ENCODE measurements around the gene KRTAP4-6.
A peak's percentile ranks its signal among the peaks of the same experiment; 100 is the strongest.
"Not testable (repeated sequence)": the region's sequence is repeated elsewhere in the genome, so short reads cannot be mapped to it uniquely, and the experiment has no call there.

KRTAP4-6 gene

DNA sequence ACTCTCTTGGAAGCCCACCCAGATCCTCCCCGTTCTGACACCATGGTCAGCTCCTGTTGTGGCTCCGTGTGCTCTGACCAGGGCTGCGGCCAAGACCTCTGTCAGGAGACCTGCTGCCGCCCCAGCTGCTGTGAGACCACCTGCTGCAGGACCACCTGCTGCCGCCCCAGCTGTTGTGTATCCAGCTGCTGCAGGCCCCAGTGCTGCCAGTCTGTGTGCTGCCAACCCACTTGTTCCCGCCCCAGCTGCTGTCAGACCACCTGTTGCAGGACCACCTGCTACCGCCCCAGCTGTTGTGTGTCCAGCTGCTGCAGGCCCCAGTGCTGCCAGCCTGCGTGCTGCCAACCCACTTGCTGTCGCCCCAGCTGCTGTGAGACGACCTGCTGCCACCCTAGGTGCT lies 35.0 kb downstream of the KRTAP4-6 start, which contains the start of gene KRTAP4-9:
TSS of gene KRTAP4-9 (plus strand) at position 43 of the 400 bp plus-strand sequence. CDS start at position 43, 0 bp downstream.
- not testable (repeated sequence) for DNase-seq

DNA sequence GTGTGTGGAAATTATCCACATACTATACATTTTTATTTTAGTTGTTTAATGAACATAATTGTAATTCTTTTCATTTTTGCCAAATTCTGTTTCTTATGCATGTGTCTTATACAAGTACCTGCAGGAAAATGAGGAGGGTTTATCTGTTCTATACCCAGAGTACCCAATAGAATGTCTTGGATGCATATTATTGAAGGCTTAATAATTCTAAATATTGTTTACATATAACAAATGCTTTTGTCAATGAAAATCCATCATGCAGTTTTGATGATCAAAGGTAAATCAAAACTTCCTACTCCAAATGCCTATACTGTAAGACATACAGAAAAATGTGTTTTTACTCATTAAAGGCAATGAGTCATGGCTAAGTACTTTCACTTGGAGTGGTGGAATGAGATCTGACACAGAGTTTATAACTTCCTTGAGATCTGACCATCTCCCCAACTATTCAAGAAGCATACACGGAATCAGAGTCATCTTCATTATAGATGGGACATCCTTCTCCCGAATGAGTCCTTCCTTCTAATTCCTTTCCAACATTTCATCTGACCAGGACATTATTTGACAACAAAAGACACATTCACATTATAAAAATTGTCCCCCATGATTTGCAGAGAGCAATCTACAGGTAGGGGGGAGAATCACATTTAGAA lies 35.8 kb downstream of the KRTAP4-6 start:
- peak; percentile 89 for DNase-seq

DNA sequence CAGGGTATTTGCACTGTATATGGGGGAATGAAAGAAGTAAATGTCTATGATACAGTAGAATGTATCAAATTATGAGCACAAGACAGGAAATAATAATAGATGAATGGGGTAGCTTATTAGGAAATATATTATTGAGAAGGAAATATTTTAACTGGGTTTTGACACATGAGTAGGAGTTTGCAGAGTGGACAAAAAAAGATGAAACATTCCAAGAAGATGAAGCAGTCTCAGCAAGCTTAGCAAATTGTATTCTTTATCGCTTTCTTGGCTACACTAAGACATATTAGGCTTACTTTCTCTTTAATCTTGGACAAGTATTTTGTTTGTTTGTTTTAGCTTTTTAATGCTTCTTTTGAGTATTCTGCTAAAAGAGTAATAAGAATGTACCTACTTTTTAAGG lies 36.4 kb downstream of the KRTAP4-6 start:
- peak; percentile 24 for DNase-seq

DNA sequence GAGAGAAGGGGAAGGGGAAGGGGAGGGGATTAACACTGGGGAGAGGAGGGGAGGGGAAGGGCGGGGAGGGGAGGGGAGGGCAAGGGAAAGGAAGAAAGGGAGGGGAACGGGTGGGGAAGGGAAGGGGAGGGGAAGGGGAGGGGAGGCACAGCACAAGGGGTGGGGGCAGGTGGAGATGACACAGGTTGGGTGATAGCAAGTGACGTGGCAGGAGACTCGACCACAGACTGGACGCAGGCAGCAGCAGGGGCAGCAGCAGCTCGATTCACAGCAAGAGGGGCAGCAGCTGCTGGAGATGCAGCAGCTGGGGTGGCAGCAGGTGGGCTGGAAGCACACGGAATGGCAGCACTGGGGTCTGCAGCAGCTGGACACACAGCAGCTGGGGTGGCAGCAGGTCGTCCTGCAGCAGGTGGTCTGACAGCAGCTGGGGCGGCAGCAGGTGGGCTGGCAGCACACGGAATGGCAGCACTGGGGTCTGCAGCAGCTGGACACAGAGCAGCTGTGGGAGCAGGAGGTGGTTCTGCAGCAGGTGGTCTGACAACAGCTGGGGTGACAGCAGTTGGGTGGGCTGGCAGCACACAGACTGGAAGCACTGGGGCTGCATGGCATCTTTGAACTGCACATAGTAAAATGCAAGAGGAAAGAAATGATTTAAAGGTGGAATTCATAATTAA lies 38.6 kb downstream of the KRTAP4-6 start, which contains the start of gene KRTAP4-16:
TSS of gene KRTAP4-16 (minus strand) at position 624 of the 674 bp plus-strand sequence. CDS start at position 624, 0 bp downstream.
- DNase-seq: no peak

DNA sequence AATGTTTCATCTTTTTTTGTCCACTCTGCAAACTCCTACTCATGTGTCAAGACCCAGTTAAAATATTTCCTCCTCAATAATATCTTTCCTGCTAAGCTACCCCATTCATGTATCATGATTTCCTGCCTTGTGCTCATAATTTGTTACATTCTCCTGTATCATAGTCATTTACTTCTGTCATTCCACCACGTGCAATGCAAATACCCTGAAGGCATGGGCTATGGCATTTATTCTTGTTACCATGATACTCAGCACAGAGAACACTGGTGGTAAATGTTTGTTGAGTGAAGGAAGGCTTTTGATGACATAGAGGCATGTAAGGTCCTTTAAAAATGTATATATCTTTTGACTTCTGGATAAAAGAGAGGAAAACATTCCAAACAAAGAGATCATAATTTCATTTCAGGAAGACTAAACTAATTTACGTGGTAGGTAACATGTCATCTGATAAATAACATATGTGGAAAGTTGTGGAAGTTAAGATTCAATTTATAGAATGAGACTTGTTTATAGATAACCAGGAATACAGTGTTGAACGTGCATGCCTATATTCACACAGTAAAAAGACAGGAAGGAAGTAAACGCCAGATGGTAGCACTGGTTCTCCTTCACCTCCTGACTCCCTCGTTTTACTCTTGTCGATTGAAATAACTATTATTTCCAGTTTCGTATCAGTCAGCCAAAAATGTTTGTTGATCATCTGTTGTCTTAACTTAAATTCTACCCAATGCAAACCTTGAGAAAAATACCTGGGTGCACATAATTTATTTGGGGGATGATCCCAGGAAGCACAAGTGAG lies 40.5 kb downstream of the KRTAP4-6 start:
- peak; percentile 95 for DNase-seq

DNA sequence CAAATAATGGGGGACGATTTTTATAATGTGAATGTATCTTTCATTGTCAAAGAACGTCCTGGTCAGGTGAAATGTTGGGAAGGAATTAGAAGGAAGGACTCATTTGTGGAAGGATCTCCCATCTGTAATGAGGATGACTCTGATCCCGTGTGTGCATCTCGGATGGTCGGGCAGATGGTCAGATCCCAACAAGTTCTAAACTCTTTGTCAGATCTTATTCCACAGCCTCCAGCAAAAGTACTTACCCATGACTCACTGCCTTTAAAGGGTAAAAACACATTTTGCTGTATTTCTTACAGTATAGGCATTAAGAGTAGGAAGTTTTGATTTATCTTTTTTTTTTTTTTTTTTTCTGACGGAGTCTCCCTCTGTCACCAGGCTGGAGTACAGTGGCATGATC lies 41.9 kb downstream of the KRTAP4-6 start:
- peak; percentile 79 for DNase-seq

DNA sequence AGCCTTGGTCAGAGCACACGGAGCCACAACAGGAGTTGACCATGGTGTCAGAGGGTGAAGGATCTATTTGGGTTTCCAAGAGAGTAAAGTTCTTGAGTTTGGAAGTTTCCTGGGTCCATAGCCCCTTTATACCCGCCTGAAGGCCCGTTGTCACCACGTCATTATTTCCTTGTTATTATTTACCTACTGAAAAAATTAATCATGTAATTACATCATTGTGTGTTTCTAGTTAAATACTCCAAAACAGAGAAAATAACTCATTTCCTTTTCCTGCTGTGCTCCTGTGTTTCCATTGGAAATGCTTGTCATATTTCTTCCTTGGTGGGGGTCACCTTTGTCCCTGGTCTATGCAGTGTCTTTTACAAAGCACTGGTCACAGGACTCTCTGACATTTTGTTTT lies 42.3 kb downstream of the KRTAP4-6 start, which contains the start of gene KRTAP4-8:
TSS of gene KRTAP4-8 (minus strand) at position 101 of the 400 bp plus-strand sequence. CDS start at position 43, 58 bp downstream.
- peak; percentile 7 for DNase-seq

DNA sequence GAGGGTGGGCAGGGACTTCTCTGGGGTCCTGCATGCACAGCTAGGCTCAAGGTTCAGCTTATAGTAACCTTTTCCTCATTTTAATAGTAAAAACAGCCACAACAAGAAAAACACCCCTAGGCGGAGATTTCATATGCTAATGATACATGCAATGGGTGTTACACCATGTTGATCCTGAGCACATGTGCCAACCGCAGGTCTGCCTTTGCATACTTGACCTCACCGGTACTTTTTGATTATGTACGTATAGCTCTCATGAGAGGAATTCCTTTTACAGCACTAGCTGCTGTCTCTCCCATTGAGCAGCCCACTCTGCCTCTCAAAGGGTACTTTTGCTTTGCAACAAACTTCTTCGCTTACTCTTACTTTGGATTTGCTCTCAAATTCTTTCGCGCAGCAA lies 44.3 kb downstream of the KRTAP4-6 start:
- no peak for DNase-seq

Measured in fibroblast of skin of back (primary cell).